Stimulated activated CD8-positive, alpha-beta memory T cell treated with anti-CD3 and anti-CD28 coated beads, Interleukin-12 subunit alpha, Interleukin-12 subunit beta, amount 100 ng/mL, for 4 hours (primary cell): Measurements from ENCODE around the gene PAQR6.

ENCODE experiments used
- DNase-seq: peaks from one replicate; pipeline ENCODE4 v3.0.0-alpha.2; 2020; ENCODE audit warnings: low read depth

PAQR6 gene

DNA sequence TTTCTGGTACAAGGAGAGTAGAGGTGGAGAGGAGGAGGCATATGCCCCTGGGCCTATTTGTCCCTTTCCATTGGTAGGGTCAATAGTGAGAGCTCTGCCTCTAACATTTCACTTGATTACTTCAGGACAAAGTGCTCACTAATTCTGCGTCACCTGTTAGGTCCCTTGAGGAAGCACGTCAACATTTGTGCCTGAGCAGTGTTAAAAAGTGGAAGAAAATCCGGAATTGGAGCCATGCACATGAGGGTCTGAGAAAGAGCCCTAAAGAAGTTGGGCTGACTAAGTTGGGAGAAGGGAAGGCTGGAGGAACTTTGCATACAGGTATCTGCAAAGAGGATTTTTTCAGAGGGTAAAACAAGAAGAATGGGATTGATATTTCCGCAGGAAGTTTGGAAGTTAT lies 52.0 kb downstream of the PAQR6 start:
- DNase-seq = no peak

DNA sequence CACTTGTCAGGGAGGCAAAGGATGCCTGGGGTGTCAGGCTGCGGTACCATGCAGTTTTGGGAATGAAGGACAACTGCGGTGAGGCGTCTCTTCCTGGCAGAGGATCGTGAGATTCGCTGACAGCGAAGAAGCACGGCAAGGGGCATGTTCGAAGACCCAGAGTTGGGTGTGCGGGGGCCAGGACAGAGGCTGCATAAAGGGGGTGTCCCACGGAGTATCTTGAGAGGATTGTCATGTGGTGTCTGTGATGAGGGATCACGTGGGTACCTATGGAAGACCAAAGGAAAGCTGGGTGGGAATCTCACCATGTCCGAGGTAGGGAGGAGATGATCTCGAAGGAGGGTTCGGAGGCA lies 53.6 kb downstream of the PAQR6 start:
- DNase-seq = no peak

DNA sequence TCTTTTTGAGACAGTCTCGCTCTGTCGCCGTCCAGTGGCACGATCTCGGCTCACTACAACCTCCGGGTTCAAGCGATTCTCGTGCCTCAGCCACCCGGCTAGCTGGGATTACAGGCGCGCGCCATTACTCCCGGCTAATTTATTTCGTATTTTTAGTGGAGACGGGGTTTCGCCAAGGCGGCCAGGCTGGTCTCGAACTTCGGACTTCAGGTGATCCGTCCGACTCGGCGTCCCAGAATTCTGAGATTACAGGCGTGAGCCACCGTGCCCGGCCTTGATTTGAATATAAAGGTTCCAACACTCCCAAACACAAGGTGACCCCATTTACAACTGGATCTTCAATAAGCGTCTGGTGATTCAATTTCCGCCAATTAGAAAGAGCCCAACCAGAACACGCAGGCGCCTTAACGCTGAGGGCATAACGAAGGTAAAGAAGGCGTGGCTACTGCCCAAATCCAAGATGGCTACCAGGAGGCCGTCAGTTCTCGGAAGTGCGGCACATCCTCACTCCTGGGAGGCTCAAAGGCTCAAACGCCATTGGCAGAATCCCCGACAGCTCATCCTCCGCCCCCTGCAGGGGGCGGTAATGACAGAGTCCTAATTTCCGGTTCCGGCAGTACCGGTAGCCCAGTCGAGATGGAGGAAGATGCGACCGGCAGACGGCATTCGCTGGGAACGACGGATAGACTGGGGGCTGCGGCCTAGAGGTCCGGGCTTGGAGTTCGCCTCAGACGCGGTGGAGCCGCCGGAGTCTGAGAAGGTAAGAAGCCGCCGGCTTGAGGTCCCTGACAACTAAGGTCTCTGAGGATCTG lies 54.2 kb downstream of the PAQR6 start, which contains the start of gene SLC25A44:
Gene SLC25A44 (plus strand): TSS at position 617 of the 812 bp plus-strand sequence. CDS start 5,744 bp downstream, outside the sequence.
- DNase-seq = peak; percentile 91
